Measurements from ENCODE around the gene MCL1. TPM values are rescaled to one million over a fixed set of nuclear protein-coding genes. Genes with fewer than 3 reads are reported as not detected.
A peak's percentile ranks its signal among the peaks of the same experiment; 100 is the strongest.

The MCL1 gene
- total RNA-seq, 1 experiment from 2014 or later: 126 TPM

DNA sequence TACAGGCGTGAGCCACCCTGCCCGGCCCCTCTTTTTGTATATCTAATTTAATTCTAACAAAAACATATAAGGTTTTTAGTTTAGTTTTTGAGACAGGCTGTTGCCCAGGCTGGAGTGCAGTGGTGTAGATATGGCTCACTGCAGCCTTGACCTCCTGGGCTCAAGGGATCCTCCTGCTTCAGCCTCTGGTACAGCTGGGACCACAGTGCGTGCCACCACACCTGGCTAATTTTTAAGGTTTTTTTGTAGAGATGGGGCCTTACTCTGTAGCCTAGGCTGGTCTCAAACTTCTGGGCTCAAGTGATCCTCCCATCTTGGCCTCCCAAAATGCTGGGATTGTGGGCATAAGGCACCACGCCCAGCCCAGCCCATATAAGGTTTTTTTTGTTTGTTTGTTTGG is 31.2 kb upstream of the MCL1 start:
- Histone ChIP-seq H3K27me3 (ENCODE audit: control insufficient read depth, insufficient read depth, low read length) (no peaks in the 10 kb centered on the region), H3K4me1 (ENCODE audit: control insufficient read depth, insufficient read depth, low read length) (peaks cover 17% of the 10 kb centered on the region), H3K36me3 (ENCODE audit: control insufficient read depth, insufficient read depth, low read length) (no peaks in the 10 kb centered on the region), H3K9me3 (ENCODE audit: control insufficient read depth, insufficient read depth, low read depth, low read length) (no peaks in the 10 kb centered on the region), H3K27ac (ENCODE audit: low read length) (no peak overlapping the region), H3K4me3 (ENCODE audit: low read depth in 2 of 2, low read length in 2 of 2) (no peak overlapping the region)
- intact Hi-C loops (cut with micrococcal nuclease; ENCODE audit: unreplicated experiment): loop anchor here (5.0 kb wide), 1 partner anchor 33 kb away; the partner anchor contains the start of gene MCL1
- ATAC-seq (no peak), DNase-seq (ENCODE audit: low read depth, low spot score) (no peak)
- TF ChIP-seq POLR2AphosphoS5 (IDR thresholded peaks at IDR 0.05; ENCODE audit: low read depth, low read length) (no peak), TCF7L2 (IDR thresholded peaks at IDR 0.05; ENCODE audit: low read depth, low read length) (no peak), SIN3A (IDR thresholded peaks at IDR 0.05; ENCODE audit: borderline replicate concordance, insufficient read depth, low read depth, low read length) (no peak)
- TF ChIP-seq, protein P1, sequence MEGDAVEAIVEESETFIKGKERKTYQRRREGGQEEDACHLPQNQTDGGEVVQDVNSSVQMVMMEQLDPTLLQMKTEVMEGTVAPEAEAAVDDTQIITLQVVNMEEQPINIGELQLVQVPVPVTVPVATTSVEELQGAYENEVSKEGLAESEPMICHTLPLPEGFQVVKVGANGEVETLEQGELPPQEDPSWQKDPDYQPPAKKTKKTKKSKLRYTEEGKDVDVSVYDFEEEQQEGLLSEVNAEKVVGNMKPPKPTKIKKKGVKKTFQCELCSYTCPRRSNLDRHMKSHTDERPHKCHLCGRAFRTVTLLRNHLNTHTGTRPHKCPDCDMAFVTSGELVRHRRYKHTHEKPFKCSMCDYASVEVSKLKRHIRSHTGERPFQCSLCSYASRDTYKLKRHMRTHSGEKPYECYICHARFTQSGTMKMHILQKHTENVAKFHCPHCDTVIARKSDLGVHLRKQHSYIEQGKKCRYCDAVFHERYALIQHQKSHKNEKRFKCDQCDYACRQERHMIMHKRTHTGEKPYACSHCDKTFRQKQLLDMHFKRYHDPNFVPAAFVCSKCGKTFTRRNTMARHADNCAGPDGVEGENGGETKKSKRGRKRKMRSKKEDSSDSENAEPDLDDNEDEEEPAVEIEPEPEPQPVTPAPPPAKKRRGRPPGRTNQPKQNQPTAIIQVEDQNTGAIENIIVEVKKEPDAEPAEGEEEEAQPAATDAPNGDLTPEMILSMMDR (IDR thresholded peaks at IDR 0.05): no peak
- POLR2A ChIA-PET: interaction anchor here (0.6 kb wide), 1 partner anchor 688 kb away, joined by 13 read pairs; no protein-coding TSS in a partner anchor
- in situ Hi-C loops (cut with HindIII; ENCODE audit: low pct_unique_long_range_greater_than_20kb, low sequenced_read_pairs): no loop called here
- BruUV-seq (replicated peaks): no TSS peak
- CTCF ChIA-PET: no interaction called here

DNA sequence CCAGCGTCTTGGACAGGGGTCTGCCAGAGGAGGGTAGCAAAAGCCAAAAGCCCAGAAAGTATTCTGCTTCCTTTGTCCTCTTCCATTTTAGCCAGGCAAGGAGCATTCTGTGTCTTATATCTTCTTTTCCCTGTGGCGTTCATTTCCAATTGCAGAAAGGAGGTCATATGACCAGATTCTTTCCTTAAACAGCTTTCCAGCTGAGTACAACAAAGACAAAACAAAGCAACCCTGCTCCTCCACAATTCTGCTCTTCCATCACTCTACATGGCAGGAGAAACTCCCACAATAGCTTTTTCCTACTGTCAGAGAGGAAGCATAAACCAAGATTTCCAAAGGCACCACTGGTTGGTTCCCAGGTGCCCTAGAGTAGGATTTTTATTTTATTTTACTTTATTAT is 30.3 kb upstream of the MCL1 start:
- ATAC-seq (no peak), DNase-seq (ENCODE audit: low read depth, low spot score) (no peak)
- no peak overlapping the region for H3K4me3 ChIP-seq (ENCODE audit: low read depth in 2 of 2, low read length in 2 of 2)
- H3K27me3 ChIP-seq (ENCODE audit: control insufficient read depth, insufficient read depth, low read length): no peaks in the 10 kb centered on the region
- ChIA-PET CTCF (no interaction called here), POLR2A (interaction anchor here (1.4 kb wide), 1 partner anchor 30 kb away, joined by 6 read pairs; the partner anchor contains the start of gene MCL1)
- peaks cover 22% of the 10 kb centered on the region for H3K4me1 ChIP-seq (ENCODE audit: control insufficient read depth, insufficient read depth, low read length)
- TF ChIP-seq POLR2AphosphoS5 (IDR thresholded peaks at IDR 0.05; ENCODE audit: low read depth, low read length) (no peak), SIN3A (IDR thresholded peaks at IDR 0.05; ENCODE audit: borderline replicate concordance, insufficient read depth, low read depth, low read length) (no peak), TCF7L2 (IDR thresholded peaks at IDR 0.05; ENCODE audit: low read depth, low read length) (no peak)
- TF ChIP-seq, protein P1 (IDR thresholded peaks at IDR 0.05): no peak
- TF ChIP-seq, protein P2, sequence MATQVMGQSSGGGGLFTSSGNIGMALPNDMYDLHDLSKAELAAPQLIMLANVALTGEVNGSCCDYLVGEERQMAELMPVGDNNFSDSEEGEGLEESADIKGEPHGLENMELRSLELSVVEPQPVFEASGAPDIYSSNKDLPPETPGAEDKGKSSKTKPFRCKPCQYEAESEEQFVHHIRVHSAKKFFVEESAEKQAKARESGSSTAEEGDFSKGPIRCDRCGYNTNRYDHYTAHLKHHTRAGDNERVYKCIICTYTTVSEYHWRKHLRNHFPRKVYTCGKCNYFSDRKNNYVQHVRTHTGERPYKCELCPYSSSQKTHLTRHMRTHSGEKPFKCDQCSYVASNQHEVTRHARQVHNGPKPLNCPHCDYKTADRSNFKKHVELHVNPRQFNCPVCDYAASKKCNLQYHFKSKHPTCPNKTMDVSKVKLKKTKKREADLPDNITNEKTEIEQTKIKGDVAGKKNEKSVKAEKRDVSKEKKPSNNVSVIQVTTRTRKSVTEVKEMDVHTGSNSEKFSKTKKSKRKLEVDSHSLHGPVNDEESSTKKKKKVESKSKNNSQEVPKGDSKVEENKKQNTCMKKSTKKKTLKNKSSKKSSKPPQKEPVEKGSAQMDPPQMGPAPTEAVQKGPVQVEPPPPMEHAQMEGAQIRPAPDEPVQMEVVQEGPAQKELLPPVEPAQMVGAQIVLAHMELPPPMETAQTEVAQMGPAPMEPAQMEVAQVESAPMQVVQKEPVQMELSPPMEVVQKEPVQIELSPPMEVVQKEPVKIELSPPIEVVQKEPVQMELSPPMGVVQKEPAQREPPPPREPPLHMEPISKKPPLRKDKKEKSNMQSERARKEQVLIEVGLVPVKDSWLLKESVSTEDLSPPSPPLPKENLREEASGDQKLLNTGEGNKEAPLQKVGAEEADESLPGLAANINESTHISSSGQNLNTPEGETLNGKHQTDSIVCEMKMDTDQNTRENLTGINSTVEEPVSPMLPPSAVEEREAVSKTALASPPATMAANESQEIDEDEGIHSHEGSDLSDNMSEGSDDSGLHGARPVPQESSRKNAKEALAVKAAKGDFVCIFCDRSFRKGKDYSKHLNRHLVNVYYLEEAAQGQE (IDR thresholded peaks at IDR 0.05; ENCODE audit: insufficient read depth in 1 of 2, low read depth in 2 of 2, low read length in 1 of 2): no peak
- intact Hi-C loops (cut with micrococcal nuclease; ENCODE audit: unreplicated experiment) (loop anchor here (5.0 kb wide), 1 partner anchor 32 kb away; the partner anchor contains the start of gene MCL1), in situ Hi-C loops (cut with HindIII; ENCODE audit: low pct_unique_long_range_greater_than_20kb, low sequenced_read_pairs) (no loop called here)
- H3K27ac ChIP-seq (ENCODE audit: low read length): 0 out of 2 replicates have a peak overlapping the region, but pooled peaks have one; percentile 19
- H3K36me3 ChIP-seq (ENCODE audit: control insufficient read depth, insufficient read depth, low read length): no peaks in the 10 kb centered on the region
- no TSS peak for BruUV-seq (replicated peaks)
- no peaks in the 10 kb centered on the region for H3K9me3 ChIP-seq (ENCODE audit: control insufficient read depth, insufficient read depth, low read depth, low read length)

Data from Panc1 (cell line).